NCI-H2029 treated with DMSO at 0.1 percent for 48 hours (cell line): Measurements from ENCODE around the gene PTTG1.

ENCODE experiments used
- DNase-seq: peaks from one replicate; lab custom pipeline; 2025; lab: John Stamatoyannopoulos, UW

Gene PTTG1

GRCh38 chr5:160421625-160422258 is at the start of gene PTTG1:
Gene PTTG1, plus strand, starts transcription at chr5:160421855. Its CDS starts 458 bp downstream, at chr5:160422313.
- peak; percentile 85 for DNase-seq

GRCh38 chr5:160375166-160375565 is 46.5 kb upstream of the PTTG1 start:
- no peak for DNase-seq

GRCh38 chr5:160375701-160376100 is 46.0 kb upstream of the PTTG1 start:
- DNase-seq: no peak

GRCh38 chr5:160376416-160376815 is 45.2 kb upstream of the PTTG1 start:
- no peak for DNase-seq

GRCh38 chr5:160377651-160378050 is 44.0 kb upstream of the PTTG1 start:
- no peak for DNase-seq

GRCh38 chr5:160378330-160378729 is 43.3 kb upstream of the PTTG1 start:
- no peak for DNase-seq

GRCh38 chr5:160379511-160379910 is 42.1 kb upstream of the PTTG1 start:
- DNase-seq: no peak

GRCh38 chr5:160380041-160380440 is 41.6 kb upstream of the PTTG1 start:
- no peak for DNase-seq

- no peak for DNase-seq
Observed at GRCh38 chr5:160382346-160382745, 39.3 kb upstream of the PTTG1 start.

- no peak for DNase-seq
Observed at GRCh38 chr5:160384681-160385080, 37.0 kb upstream of the PTTG1 start.

GRCh38 chr5:160385496-160385895 is 36.2 kb upstream of the PTTG1 start:
- no peak for DNase-seq

- DNase-seq: no peak
Observed at GRCh38 chr5:160387445-160387844, 34.2 kb upstream of the PTTG1 start.

GRCh38 chr5:160390787-160391696 is 30.6 kb upstream of the PTTG1 start:
- DNase-seq: no peak

GRCh38 chr5:160395111-160395510 is 26.5 kb upstream of the PTTG1 start:
- no peak for DNase-seq

GRCh38 chr5:160397492-160397891 is 24.2 kb upstream of the PTTG1 start:
- no peak for DNase-seq

GRCh38 chr5:160398806-160399205 is 22.8 kb upstream of the PTTG1 start:
- DNase-seq: no peak

GRCh38 chr5:160399402-160400353 is 22.0 kb upstream of the PTTG1 start, which contains the start of gene FAM200C:
Gene FAM200C, minus strand, starts transcription at chr5:160400054. Its CDS starts 4,564 bp downstream, at chr5:160395490.
- DNase-seq: peak; percentile 89

- DNase-seq: peak; percentile 63
Observed at GRCh38 chr5:160418561-160419457, 2.8 kb upstream of the PTTG1 start, which contains the start of gene SLU7. Gene SLU7, minus strand, starts transcription at chr5:160419081. Its CDS starts 3,787 bp downstream, at chr5:160415294.

GRCh38 chr5:160419458-160420330 is 2.0 kb upstream of the PTTG1 start:
- no peak for DNase-seq

- DNase-seq: no peak
Observed at GRCh38 chr5:160420331-160420610, 1.4 kb upstream of the PTTG1 start.
